ENCODE results near the gene ZBTB20.

Gene ZBTB20

GRCh38 chr3:114571363-114571762 lies 575.7 kb downstream of the ZBTB20 start:
- DNase-seq (ENCODE audit: low spot score), result no peak

GRCh38 chr3:114569186-114569585 lies 577.9 kb downstream of the ZBTB20 start:
- no peak for DNase-seq (ENCODE audit: low spot score)

- DNase-seq (ENCODE audit: low spot score), result no peak
Observed at GRCh38 chr3:114567771-114568170, 579.3 kb downstream of the ZBTB20 start.

GRCh38 chr3:114566767-114567166 lies 580.3 kb downstream of the ZBTB20 start:
- DNase-seq (ENCODE audit: low spot score), result no peak

- no peak for DNase-seq (ENCODE audit: low spot score)
Observed at GRCh38 chr3:114566162-114566755, 580.8 kb downstream of the ZBTB20 start.

- peak; percentile 35 for DNase-seq (ENCODE audit: low spot score)
Observed at GRCh38 chr3:114565216-114565615, 581.9 kb downstream of the ZBTB20 start.

- no peak for DNase-seq (ENCODE audit: low spot score)
Observed at GRCh38 chr3:114563720-114564119, 583.4 kb downstream of the ZBTB20 start.

- DNase-seq (ENCODE audit: low spot score), result no peak
Observed at GRCh38 chr3:114562557-114562956, 584.5 kb downstream of the ZBTB20 start.

GRCh38 chr3:114558271-114558670 lies 588.8 kb downstream of the ZBTB20 start:
- DNase-seq (ENCODE audit: low spot score), result no peak

- peak; percentile 12 for DNase-seq (ENCODE audit: low spot score)
Observed at GRCh38 chr3:114557791-114558190, 589.3 kb downstream of the ZBTB20 start.

GRCh38 chr3:114556657-114557213 lies 590.4 kb downstream of the ZBTB20 start:
- DNase-seq (ENCODE audit: low spot score), result no peak

GRCh38 chr3:114554731-114555130 lies 592.4 kb downstream of the ZBTB20 start:
- DNase-seq (ENCODE audit: low spot score), result no peak

GRCh38 chr3:114553949-114554593 lies 593.0 kb downstream of the ZBTB20 start:
- no peak for DNase-seq (ENCODE audit: low spot score)

GRCh38 chr3:114552527-114552812 lies 594.6 kb downstream of the ZBTB20 start:
- no peak for DNase-seq (ENCODE audit: low spot score)

- DNase-seq (ENCODE audit: low spot score), result no peak
Observed at GRCh38 chr3:114551770-114552526, 595.1 kb downstream of the ZBTB20 start.

- DNase-seq (ENCODE audit: low spot score), result no peak
Observed at GRCh38 chr3:114550165-114550564, 596.9 kb downstream of the ZBTB20 start.

- no peak for DNase-seq (ENCODE audit: low spot score)
Observed at GRCh38 chr3:114545193-114545592, 601.9 kb downstream of the ZBTB20 start.

GRCh38 chr3:114542359-114542758 lies 604.7 kb downstream of the ZBTB20 start:
- no peak for DNase-seq (ENCODE audit: low spot score)

- no peak for DNase-seq (ENCODE audit: low spot score)
Observed at GRCh38 chr3:114539525-114539924, 607.6 kb downstream of the ZBTB20 start.

- DNase-seq (ENCODE audit: low spot score), result no peak
Observed at GRCh38 chr3:114538211-114538610, 608.9 kb downstream of the ZBTB20 start.

- no peak for DNase-seq (ENCODE audit: low spot score)
Observed at GRCh38 chr3:114528517-114528916, 618.6 kb downstream of the ZBTB20 start.

GRCh38 chr3:114527036-114527644 lies 619.9 kb downstream of the ZBTB20 start:
- DNase-seq (ENCODE audit: low spot score), result peak; percentile 40

GRCh38 chr3:114525278-114525677 lies 621.8 kb downstream of the ZBTB20 start:
- DNase-seq (ENCODE audit: low spot score), result no peak
